NCI-H82 treated with DMSO at 0.1 percent for 48 hours (cell line): ENCODE results near the gene ADCY3.

Experiments
- DNase-seq: peaks from one replicate; lab custom pipeline; 2025; ENCODE audit not compliant: unreplicated experiment; lab: John Stamatoyannopoulos, UW

ADCY3 gene

GRCh38 chr2:24779116-24779515 is 140.9 kb downstream of the ADCY3 start:
- DNase-seq, result no peak

GRCh38 chr2:24774373-24774772 is 145.7 kb downstream of the ADCY3 start:
- no peak for DNase-seq

DNA sequence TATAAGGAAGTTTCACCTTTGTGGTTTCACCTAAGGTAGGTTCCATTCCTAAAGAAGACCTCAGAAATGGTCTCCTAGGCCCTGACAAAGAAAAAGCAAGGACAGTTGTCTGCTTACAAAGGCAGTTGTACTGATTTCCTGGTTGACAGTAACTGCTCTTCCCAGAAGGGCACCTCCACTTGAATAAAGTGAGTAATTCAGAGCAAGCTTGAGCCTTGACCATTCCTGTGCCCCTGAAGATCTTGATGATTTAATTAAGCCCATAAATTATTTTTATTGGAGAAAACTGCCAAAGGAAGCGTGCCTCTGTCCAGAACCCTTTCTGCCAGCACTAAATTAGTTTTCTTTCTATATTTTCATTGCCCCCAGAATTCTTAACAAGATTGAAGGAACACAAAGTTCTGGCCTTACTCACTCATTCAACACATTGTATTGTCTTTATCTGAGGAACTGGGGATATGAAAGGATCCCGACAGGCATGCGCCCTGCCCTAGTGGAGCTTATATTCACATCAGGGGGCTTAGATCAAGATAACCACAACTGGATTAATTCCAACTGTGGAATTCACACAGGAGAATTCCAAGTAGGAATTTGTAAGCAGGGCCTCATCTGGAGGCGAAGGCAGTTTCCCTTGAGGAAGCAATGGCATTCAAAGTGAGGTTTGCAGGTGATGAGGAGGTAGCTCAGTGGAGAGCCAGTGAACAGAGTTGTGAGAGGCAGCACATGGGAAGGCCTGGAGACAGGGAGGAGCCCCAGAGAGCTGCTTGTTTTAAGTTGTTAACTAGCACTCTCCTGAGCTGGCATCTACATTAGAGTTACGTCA is 148.1 kb downstream of the ADCY3 start:
- no peak for DNase-seq

DNA sequence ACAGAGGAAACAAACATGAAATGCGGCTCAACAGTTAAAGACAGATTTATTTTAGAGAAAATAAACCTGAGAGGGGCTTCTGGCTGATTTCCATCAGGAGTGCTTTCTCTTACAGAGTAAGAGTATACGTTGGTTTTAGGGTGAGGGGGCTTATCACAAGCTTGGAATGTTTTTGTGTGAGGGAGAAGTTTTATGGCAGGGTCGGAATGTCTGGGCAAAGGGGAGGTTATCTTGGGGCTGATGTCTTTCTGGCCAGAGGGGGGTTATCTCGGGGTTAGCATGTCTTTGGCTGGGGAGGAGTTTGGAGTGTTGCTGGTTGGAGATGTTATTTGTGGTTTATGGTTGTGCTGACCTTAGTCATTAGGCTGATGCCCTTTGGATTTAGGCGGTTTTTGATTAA is 149.0 kb downstream of the ADCY3 start:
- DNase-seq, result no peak
